HT-29 (cell line): Measurements from ENCODE around the gene RAMACL. TPM values are rescaled to one million over a fixed set of nuclear protein-coding genes. Genes with fewer than 3 reads are reported as not detected.
"Not testable (repeated sequence)": the region's sequence is repeated elsewhere in the genome, so short reads cannot be mapped to it uniquely, and the experiment has no call there.

Experiments
- DNase-seq: peaks from one replicate; pipeline ENCODE4 v3.0.0-alpha.2; 2015; ENCODE audit warnings: low spot score
- total RNA-seq: library from RNA; depleted of rRNA; stranded (reverse); fragments of >200 nt; shearing (Covaris generic); gene quantifications from 2 replicates; pipeline ENCODE4 v1.2.3, GENCODE V29; 2014

The RAMACL gene
- total RNA-seq, 1 experiment from 2014 or later, result 0.15 TPM

DNA sequence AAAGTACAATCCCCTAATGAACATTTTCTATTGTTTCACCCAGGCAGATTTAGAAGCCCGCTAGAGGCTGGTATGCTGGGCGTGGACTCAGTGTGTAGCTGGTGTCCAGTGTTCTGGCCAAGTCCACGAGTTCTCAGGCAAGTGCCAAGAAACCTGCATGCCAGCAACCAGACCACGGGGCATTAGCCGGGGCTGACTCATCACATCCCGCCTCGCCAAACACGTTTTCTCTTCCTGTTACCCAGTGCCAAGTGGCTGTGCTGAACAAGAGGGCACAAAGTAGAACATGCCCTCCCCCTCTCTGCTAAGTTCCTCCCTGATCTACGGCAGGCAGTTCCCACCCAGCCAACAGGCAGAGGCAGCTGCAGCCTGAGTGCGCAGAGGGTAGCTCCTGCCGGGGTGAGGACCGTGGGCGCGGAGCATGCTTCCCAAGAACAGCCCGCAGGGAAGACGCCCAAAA lies 29.6 kb downstream of the RAMACL start:
- peak; percentile 96 for DNase-seq

- DNase-seq, result no peak
These were observed 30.1 kb downstream of the RAMACL start for GRCh38 chr6:166556336-166556735.

DNA sequence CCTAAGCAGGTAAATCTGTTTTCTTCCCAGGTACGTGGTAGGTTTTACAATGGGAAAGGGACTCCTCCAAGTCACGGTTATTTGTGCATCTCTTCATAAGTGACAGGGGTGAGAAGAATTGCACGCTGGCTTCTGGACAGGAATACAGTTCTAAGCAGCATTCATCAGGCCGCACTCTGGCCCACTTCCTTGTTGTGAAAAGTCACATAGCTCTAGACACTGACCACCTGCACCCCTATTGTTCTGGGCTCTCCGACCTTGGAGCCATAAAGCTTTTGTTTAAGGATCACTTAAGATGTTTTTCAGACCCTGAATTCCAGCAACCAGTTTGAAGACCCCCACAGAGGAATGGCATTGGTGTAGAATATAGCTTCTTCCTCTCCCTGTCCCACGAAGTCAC lies 31.4 kb downstream of the RAMACL start:
- DNase-seq, result no peak

- DNase-seq, result no peak
These were observed 32.2 kb downstream of the RAMACL start for GRCh38 chr6:166554316-166554715.

- DNase-seq, result no peak
These were observed 32.8 kb downstream of the RAMACL start for GRCh38 chr6:166553563-166554271.

DNA sequence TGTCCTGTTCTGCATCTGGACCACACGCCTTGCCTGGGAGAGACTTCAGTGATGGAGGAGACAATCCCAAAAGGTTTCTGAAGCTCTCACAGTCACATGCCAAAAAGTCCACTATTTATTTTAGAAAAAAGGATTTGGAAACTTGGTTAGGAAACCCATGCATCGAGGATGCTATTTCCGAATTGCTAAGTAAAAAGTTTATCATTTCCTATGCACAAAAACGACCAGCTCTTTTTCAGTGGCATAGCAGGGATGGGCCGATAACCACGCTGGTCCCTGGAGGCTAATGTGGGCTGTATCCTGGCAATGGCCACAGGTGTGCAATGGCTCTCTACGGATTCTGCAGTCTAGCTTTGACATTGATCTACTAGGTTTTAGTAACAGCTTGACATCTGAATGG lies 33.9 kb downstream of the RAMACL start:
- no peak for DNase-seq

- no peak for DNase-seq
These were observed 34.6 kb downstream of the RAMACL start for GRCh38 chr6:166551754-166552495.

- no peak for DNase-seq
These were observed 39.8 kb downstream of the RAMACL start for GRCh38 chr6:166546653-166547052.

- no peak for DNase-seq
These were observed 41.1 kb downstream of the RAMACL start for GRCh38 chr6:166545156-166546034.

- DNase-seq, result no peak
These were observed 42.2 kb downstream of the RAMACL start for GRCh38 chr6:166544296-166544605.

DNA sequence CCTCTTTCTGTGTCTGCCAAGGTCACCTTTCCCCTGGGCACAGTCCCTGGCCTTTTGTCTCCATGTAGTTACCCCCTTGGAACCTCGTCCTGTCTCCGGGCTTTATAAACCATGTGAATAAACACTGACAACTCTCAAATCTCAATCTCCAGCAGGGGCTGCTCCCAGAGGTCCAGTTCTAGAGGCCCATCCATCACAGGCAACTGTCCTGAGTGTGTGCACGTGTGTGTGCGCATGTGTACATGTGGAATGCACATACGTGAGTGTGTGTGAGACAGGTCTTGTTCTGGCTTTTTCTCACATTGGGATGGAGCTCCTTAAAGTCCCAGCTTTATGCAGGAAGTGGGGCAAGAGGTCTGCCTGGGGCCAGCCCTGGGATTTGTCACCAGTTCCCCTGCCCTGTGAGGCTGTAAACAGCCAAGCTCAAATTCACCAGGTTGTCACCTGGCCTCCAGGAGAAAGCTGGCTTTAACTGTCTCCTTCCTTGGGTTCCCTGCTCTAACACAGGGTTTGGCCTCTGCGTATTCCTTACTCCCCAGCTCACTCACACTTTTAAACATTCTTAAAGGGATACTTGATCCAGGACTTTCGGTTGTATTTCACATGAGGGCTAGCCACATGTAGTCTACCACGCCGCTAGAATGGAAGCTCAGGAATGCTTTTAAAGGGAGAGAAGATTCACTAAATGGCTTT lies 42.7 kb downstream of the RAMACL start:
- no peak for DNase-seq

- DNase-seq, result peak; percentile 25
These were observed 43.9 kb downstream of the RAMACL start for GRCh38 chr6:166542580-166542912.

GRCh38 chr6:166541876-166542579 lies 44.5 kb downstream of the RAMACL start:
- no peak for DNase-seq

DNA sequence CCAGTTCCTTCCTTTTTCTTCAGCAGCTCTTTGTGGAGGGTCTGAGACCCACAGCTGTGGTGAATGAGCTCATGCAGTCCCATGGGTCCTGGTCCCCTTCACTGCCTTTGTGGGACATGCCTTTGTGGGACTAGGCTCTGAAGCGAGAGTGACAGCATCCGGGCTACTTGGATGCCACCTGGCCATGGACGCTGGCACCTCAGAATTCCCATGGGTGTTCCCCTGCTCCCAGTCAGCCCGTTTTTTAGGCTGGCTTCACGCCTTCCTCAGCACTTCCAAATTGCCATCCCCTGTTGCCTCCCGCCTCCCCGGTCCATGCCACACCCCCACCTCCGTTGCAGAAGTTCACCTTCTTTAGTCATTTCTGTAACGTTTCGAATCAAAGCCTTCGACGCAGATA lies 45.1 kb downstream of the RAMACL start:
- no peak for DNase-seq

DNA sequence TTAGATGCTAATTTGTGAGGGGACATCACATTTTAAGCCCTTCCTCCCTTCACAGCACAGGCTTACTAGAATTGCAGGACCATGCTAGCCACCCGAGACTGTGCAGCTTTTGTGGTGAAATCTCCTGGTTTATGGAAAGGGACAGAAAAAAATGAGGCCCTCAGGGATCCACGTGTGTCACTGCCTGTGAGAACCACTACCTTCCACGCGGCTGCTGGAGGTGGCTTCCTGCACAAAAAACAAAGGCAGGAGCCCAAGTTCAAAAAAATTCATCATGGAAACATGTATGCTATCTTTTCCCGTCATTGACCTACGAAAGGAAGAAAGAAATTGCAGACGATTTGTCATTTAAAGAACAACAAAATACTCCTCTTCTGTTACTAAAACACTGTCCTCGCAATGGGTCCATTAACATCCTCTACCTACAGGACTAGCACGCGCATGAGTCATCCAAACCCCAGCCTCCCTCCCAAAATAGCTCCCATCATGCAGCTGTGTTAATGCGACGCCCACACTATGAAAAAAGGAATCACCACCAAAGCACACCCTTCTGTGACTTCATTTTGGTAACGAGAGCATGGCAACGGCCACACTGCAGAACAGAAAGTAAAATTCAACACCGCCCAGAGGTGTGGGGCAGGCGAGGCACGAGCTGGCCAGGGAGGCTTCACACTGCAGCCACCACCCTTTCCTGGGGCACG lies 45.7 kb downstream of the RAMACL start:
- no peak for DNase-seq

DNA sequence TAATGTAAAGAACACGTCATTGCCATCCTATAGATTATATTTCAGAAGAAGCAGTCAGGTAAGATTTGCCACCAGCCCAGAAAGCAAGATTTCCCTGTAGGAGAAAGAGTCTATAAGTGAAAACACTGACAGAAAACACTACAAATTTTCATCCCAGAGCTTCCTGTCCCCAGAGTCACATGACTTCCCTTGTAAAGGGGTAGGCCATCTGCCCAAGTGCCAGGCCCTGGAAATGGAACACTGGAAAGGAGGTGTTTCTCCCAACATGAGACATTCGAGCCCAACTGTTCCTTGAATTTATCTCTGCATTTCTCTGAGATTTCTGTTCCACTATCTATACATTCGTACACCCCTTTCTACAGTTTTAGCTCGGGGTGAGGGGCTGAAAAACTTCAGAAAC lies 46.9 kb downstream of the RAMACL start:
- no peak for DNase-seq

DNA sequence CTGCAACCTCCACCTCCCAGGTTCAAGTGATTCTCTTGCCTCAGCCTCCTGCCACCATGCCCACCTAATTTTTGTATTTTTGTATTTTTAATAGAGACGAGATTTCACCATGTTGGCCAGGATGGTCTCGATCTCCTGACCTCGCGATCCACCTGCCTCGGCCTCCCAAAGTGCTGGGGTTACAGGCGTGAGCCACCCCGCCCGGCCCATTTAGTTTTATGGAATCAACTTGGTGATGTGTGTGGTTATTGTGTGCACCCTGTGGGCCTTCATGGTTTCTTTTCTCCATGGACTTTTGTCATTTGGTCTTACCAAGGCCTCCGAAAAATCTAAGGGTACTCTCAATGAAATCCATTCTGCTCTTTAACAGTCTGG lies 47.5 kb downstream of the RAMACL start:
- DNase-seq, result not testable (repeated sequence)

DNA sequence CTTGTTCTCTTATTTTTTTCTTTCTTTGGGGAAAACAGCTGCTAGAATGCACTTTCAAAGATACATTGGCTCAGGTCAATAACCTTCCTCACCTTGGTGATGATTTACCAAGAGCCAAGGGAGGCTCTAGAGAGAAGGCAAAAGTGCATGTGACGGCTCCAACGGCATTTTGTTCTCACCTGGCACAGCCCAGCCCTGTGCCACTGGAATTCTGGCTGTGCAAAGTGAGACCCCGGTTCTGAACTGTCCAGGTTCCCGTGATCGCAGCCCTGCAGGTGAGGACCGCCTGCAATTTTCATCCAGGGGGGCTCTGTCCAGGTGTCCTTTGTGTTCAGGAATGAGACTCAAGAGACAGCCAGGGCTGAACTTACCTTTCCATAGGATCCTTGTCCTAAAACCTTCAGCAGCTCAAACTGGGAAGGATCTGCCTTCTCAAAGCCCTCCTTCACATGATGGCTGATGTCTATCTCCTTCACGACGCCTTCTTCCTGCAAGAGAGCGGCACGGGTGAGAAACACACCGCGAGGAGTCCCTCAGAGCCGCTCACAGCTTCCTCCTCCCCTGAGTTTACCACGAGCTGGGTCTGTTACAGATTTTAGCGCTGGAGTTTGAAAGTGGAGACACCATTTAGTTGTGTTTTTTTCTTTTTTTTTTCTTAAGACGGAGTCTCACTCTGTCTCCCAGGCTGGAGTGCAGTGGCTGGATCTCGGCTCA lies 48.0 kb downstream of the RAMACL start:
- no peak for DNase-seq

DNA sequence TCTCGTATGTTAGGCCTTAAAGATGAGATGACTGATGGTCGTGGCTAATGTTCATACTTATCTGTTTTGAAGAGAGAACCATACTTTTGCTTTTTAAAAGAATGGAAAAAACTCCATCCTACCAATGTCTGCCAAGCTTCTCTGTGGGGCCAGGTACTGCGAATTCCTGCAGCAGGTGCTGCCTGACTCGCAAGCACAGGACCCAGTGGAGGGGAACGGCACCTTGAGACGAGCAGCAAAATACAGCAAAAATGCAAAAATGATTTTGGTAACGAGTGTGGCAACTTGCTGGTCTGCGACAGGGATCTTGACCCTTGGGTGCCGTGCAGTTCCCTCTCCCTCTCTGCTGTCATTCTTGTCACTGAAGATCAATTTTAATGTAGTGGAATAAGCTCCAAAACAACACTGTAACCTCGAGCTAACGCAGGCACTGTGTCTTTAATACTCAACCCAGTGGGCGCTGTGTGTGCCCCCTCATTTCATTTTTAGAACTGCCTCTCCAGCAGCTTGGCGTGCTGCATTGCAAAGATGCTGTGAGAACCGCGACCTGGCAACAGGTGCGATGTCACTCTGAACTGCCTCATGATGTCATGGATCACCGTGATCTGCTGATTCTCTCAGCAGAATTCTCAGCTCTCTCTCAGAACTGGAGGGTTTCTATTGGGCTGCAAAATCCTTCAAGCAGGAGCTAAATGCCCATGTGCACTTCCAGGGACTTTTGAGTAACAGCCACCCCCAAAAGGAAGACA lies 51.6 kb downstream of the RAMACL start:
- DNase-seq, result no peak
